Esophagus muscularis mucosa (tissue), 3 donors: Measurements from ENCODE around the gene DCLK3.

ENCODE experiments used
- POLR2A ChIP-seq: fragments of 450-650 bp; IDR thresholded peaks from one replicate; pipeline ENCODE4 v1.6.1; 2017; ENCODE audit warnings: antibody characterized with exemption, moderate library complexity, mild to moderate bottlenecking, low read depth
- TF ChIP-seq, protein P1 (sequence below), 3 experiments: fragments of 200-600 bp in 2 of 3; fragments of 450-650 bp in 1 of 3; sonication (generic) in 2 of 3; IDR thresholded peaks; one replicate each; pipeline ENCODE4 v1.5.1; 2017 to 2019; ENCODE audit warnings: antibody characterized with exemption in 3 of 3, mild to moderate bottlenecking in 2 of 3, moderate library complexity in 1 of 3

DNA sequence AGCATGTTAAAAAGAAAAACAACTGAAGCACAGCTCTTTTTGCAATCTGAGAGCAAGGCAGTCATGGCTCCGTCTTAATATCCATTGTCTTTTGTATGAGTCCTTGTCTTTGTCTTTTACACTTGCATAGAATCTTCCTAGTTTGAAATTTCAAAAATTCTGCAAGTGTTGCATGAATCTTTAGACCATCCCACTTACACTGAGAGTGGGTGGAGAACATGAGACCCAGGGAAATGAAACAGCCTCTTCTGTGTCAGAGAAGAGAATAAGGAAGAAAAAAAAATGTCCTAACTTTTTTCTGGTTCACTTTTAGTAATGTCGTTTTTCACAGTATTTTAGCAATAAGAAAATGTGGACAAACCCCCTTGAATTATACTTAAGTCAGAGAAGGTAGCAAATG, 12.1 kb upstream of the DCLK3 start:
- TF ChIP-seq, protein P1, sequence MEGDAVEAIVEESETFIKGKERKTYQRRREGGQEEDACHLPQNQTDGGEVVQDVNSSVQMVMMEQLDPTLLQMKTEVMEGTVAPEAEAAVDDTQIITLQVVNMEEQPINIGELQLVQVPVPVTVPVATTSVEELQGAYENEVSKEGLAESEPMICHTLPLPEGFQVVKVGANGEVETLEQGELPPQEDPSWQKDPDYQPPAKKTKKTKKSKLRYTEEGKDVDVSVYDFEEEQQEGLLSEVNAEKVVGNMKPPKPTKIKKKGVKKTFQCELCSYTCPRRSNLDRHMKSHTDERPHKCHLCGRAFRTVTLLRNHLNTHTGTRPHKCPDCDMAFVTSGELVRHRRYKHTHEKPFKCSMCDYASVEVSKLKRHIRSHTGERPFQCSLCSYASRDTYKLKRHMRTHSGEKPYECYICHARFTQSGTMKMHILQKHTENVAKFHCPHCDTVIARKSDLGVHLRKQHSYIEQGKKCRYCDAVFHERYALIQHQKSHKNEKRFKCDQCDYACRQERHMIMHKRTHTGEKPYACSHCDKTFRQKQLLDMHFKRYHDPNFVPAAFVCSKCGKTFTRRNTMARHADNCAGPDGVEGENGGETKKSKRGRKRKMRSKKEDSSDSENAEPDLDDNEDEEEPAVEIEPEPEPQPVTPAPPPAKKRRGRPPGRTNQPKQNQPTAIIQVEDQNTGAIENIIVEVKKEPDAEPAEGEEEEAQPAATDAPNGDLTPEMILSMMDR (IDR thresholded peaks at IDR 0.05) = no peak
- TF ChIP-seq POLR2A = no peak
